IMR-90 (cell line): ENCODE data around the gene ARRB1.

Experiments used
- CEBPB ChIP-seq: IDR thresholded peaks from 2 replicates; pipeline ENCODE4 v1.6.1; 2012; ENCODE audit warnings: low read depth, low read length, improper control_type of control experiment
- FOS ChIP-seq: fragments of 150-350 bp; IDR thresholded peaks from 2 replicates; pipeline ENCODE4 v1.6.1; 2016; ENCODE audit warnings: low read depth, low read length
- MAFK ChIP-seq: IDR thresholded peaks from 2 replicates; pipeline ENCODE4 v1.6.1; 2012; ENCODE audit warnings: low read depth, low read length, improper control_type of control experiment
- MAZ ChIP-seq: IDR thresholded peaks from 2 replicates; pipeline ENCODE4 v1.6.1; 2012; ENCODE audit warnings: low read depth, mild to moderate bottlenecking, low read length, improper control_type of control experiment, moderate library complexity, borderline replicate concordance
- MXI1 ChIP-seq: IDR thresholded peaks from 2 replicates; pipeline ENCODE4 v1.6.1; 2012; ENCODE audit warnings: low read depth, mild to moderate bottlenecking, low read length, moderate library complexity, borderline replicate concordance
- POLR2A ChIP-seq: IDR thresholded peaks from 2 replicates; pipeline ENCODE4 v1.6.1; 2012; ENCODE audit warnings: mild to moderate bottlenecking, low read depth, low read length
- RAD21 ChIP-seq: IDR thresholded peaks from 2 replicates; pipeline ENCODE4 v1.6.1; 2012; ENCODE audit warnings: low read length, improper control_type of control experiment
- RCOR1 ChIP-seq: IDR thresholded peaks from 2 replicates; pipeline ENCODE4 v1.6.1; 2012; ENCODE audit warnings: mild to moderate bottlenecking, low read length, improper control_type of control experiment; ENCODE audit not compliant: insufficient replicate concordance
- TF ChIP-seq, protein P1 (sequence below): conservative IDR thresholded peaks from 2 replicates; pipeline ENCODE4 v1.5.1; 2012; ENCODE audit warnings: mild to moderate bottlenecking, low read depth, low read length, improper control_type of control experiment
- TF ChIP-seq, protein P2 (sequence below): fragments of 150-350 bp; IDR thresholded peaks from 2 replicates; pipeline ENCODE4 v1.6.1; 2017; ENCODE audit warnings: mild to moderate bottlenecking, antibody characterized with exemption, low read length, low read depth
- TF ChIP-seq, protein P3 (sequence below): fragments of 150-350 bp; IDR thresholded peaks from 2 replicates; pipeline ENCODE4 v1.6.1; 2016; ENCODE audit warnings: low read depth, mild to moderate bottlenecking, low read length, moderate library complexity, borderline replicate concordance

DNA sequence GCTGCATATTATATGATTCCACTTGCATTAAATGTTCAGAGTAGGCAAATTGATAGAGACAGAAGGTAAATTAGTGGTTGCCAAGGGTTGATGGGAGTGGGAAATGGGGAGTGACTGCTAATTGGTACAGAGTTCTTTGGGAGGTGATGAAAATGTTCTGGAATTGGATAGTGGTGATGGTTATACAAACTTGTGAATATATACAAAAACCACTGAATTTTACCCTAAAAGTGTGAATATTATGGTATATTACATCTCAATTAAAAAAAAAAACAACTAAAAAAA lies 52.5 kb downstream of the ARRB1 start:
- TF ChIP-seq, protein P1, sequence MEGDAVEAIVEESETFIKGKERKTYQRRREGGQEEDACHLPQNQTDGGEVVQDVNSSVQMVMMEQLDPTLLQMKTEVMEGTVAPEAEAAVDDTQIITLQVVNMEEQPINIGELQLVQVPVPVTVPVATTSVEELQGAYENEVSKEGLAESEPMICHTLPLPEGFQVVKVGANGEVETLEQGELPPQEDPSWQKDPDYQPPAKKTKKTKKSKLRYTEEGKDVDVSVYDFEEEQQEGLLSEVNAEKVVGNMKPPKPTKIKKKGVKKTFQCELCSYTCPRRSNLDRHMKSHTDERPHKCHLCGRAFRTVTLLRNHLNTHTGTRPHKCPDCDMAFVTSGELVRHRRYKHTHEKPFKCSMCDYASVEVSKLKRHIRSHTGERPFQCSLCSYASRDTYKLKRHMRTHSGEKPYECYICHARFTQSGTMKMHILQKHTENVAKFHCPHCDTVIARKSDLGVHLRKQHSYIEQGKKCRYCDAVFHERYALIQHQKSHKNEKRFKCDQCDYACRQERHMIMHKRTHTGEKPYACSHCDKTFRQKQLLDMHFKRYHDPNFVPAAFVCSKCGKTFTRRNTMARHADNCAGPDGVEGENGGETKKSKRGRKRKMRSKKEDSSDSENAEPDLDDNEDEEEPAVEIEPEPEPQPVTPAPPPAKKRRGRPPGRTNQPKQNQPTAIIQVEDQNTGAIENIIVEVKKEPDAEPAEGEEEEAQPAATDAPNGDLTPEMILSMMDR: no peak
- no peak for TF ChIP-seq POLR2A
- no peak for TF ChIP-seq MAFK
- TF ChIP-seq RCOR1: no peak
- TF ChIP-seq FOS: no peak
- no peak for TF ChIP-seq CEBPB
- TF ChIP-seq RAD21: no peak
- no peak for TF ChIP-seq MAZ
- TF ChIP-seq, protein P2, sequence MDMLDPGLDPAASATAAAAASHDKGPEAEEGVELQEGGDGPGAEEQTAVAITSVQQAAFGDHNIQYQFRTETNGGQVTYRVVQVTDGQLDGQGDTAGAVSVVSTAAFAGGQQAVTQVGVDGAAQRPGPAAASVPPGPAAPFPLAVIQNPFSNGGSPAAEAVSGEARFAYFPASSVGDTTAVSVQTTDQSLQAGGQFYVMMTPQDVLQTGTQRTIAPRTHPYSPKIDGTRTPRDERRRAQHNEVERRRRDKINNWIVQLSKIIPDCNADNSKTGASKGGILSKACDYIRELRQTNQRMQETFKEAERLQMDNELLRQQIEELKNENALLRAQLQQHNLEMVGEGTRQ: no peak
- TF ChIP-seq MXI1: no peak
- TF ChIP-seq, protein P3, sequence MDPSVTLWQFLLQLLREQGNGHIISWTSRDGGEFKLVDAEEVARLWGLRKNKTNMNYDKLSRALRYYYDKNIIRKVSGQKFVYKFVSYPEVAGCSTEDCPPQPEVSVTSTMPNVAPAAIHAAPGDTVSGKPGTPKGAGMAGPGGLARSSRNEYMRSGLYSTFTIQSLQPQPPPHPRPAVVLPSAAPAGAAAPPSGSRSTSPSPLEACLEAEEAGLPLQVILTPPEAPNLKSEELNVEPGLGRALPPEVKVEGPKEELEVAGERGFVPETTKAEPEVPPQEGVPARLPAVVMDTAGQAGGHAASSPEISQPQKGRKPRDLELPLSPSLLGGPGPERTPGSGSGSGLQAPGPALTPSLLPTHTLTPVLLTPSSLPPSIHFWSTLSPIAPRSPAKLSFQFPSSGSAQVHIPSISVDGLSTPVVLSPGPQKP: no peak
